SK-N-SH (cell line): ENCODE results near the gene TTC31. TPM values are rescaled to one million over a fixed set of nuclear protein-coding genes. Genes with fewer than 3 reads are reported as not detected.

Experiments used
- CTCF ChIA-PET: fragments of 300-600, 350-600 bp; formaldehyde crosslinking; extraction: SDS; loops from one replicate; lab custom pipeline; 2021; lab: Yijun Ruan, JAX
- POLR2A ChIA-PET: fragments of 350-600 bp; sonication (Branson Sonifier 250); formaldehyde crosslinking; extraction: SDS; loops from one replicate; lab custom pipeline; 2020; ENCODE audit warnings: antibody characterized with exemption, inconsistent platforms; lab: Yijun Ruan, JAX
- DNase-seq: peaks from one replicate; pipeline ENCODE4 v3.0.0; 2012
- H2AFZ ChIP-seq: fragments of 200-600 bp; sonication (generic); 2 replicates; pipeline ENCODE4 v1.8.1; 2016; ENCODE audit warnings: antibody characterized with exemption, mild to moderate bottlenecking, low read depth
- H3F3A ChIP-seq: fragments of 200-600 bp; sonication (generic); replicated peaks from 2 replicates; pipeline ENCODE3; 2016; ENCODE audit warnings: antibody characterized with exemption, mild to moderate bottlenecking; ENCODE audit not compliant: insufficient read depth
- H3K27ac ChIP-seq, 2 experiments: fragments of 200-500 bp in 1 of 2; fragments of 200-600 bp in 1 of 2; sonication (Bioruptor generic) in 1 of 2; sonication (generic), shearing (Covaris generic) in 1 of 2; 2 replicates each; pipeline versions ENCODE4 v1.5.1 to v1.6.1; 2014 to 2016; ENCODE audit warnings: low read depth in 2 of 2, inconsistent platforms in 1 of 2, low read length in 1 of 2, mild to moderate bottlenecking in 1 of 2, mixed read lengths in 1 of 2
- H3K27me3 ChIP-seq: fragments of 200-600 bp; sonication (generic), shearing (Covaris generic); 2 replicates; pipeline ENCODE4 v1.6.1; 2016; ENCODE audit warnings: mixed run types; ENCODE audit not compliant: insufficient read depth
- H3K36me3 ChIP-seq, 2 experiments: fragments of 200-500 bp in 1 of 2; fragments of 200-600 bp in 1 of 2; sonication (Bioruptor generic) in 1 of 2; sonication (generic) in 1 of 2; replicated peaks in 1 of 2; 2 replicates each; pipeline versions ENCODE3 to v1.5.1; 2014 to 2016; ENCODE audit warnings: low read length in 1 of 2, mild to moderate bottlenecking in 1 of 2; ENCODE audit not compliant: insufficient read depth in 2 of 2, control insufficient read depth in 1 of 2
- H3K4me1 ChIP-seq, 2 experiments: fragments of 200-500 bp in 1 of 2; fragments of 200-600 bp in 1 of 2; sonication (Bioruptor generic) in 1 of 2; sonication (generic), shearing (Covaris generic) in 1 of 2; 2 replicates each; pipeline versions ENCODE4 v1.5.1 to v1.6.1; 2014 to 2016; ENCODE audit warnings: low read depth in 1 of 2, low read length in 1 of 2, mixed run types in 1 of 2; ENCODE audit not compliant: insufficient read depth in 2 of 2, control insufficient read depth in 1 of 2
- H3K4me2 ChIP-seq: fragments of 200-600 bp; sonication (generic), shearing (Covaris generic); 2 replicates; pipeline ENCODE4 v1.6.1; 2017; ENCODE audit warnings: mixed run types
- H3K4me3 ChIP-seq, 2 experiments: fragments of 200-500 bp in 1 of 2; fragments of 200-600 bp in 1 of 2; sonication (Bioruptor generic) in 1 of 2; sonication (generic), shearing (Covaris generic) in 1 of 2; 2 replicates each; pipeline versions ENCODE4 v1.5.1 to v1.8.1; 2014 to 2016; ENCODE audit warnings: low read depth in 2 of 2, inconsistent platforms in 1 of 2, low read length in 1 of 2, mild to moderate bottlenecking in 1 of 2, mixed read lengths in 1 of 2, moderate library complexity in 1 of 2
- H3K79me2 ChIP-seq: fragments of 200-600 bp; sonication (generic); 2 replicates; pipeline ENCODE4 v1.8.1; 2017; ENCODE audit warnings: mild to moderate bottlenecking; ENCODE audit not compliant: insufficient read depth
- H3K9ac ChIP-seq: fragments of 200-600 bp; sonication (generic); 2 replicates; pipeline ENCODE4 v1.6.1; 2017; ENCODE audit warnings: mixed run types
- H3K9me2 ChIP-seq: fragments of 200-600 bp; sonication (generic); 2 replicates; pipeline ENCODE4 v1.6.1; 2017; ENCODE audit warnings: mixed run types
- H3K9me3 ChIP-seq: fragments of 200-600 bp; sonication (generic); 2 replicates; pipeline ENCODE4 v1.6.1; 2017; ENCODE audit warnings: mixed run types, mild to moderate bottlenecking, moderate library complexity
- H4K20me1 ChIP-seq: fragments of 200-600 bp; sonication (generic); 2 replicates; pipeline ENCODE4 v1.6.1; 2017; ENCODE audit warnings: mild to moderate bottlenecking, mixed run types; ENCODE audit not compliant: insufficient read depth
- CTCF ChIP-seq: fragments of 200-600 bp; sonication (generic); IDR thresholded peaks from 2 replicates; pipeline ENCODE4 v1.6.1; 2017; ENCODE audit warnings: antibody characterized with exemption, mild to moderate bottlenecking, moderate library complexity
- ELF1 ChIP-seq: IDR thresholded peaks from 2 replicates; pipeline ENCODE4 v1.4.0; 2012
- EP300 ChIP-seq, 2 experiments: IDR thresholded peaks; 2 replicates each; pipeline versions ENCODE4 v1.4.0 to v1.6.1; 2012; ENCODE audit warnings: borderline replicate concordance in 1 of 2, low read depth in 1 of 2, low read length in 1 of 2
- IRF3 ChIP-seq: fragments of 150-350 bp; IDR thresholded peaks from 2 replicates; pipeline ENCODE4 v1.6.1; 2016; ENCODE audit warnings: mild to moderate bottlenecking, low read depth, low read length
- MAX ChIP-seq: IDR thresholded peaks from 2 replicates; pipeline ENCODE4 v1.4.0; 2012; ENCODE audit warnings: low read depth
- MXI1 ChIP-seq: IDR thresholded peaks from 2 replicates; pipeline ENCODE4 v1.6.1; 2012; ENCODE audit warnings: mild to moderate bottlenecking, low read depth, low read length, improper control_type of control experiment
- NFIC ChIP-seq: IDR thresholded peaks from 2 replicates; pipeline ENCODE4 v1.4.0; 2012; ENCODE audit warnings: borderline replicate concordance
- RXRA ChIP-seq: IDR thresholded peaks from 2 replicates; pipeline ENCODE4 v1.4.0; 2012; ENCODE audit warnings: low read depth, mild to moderate bottlenecking, borderline replicate concordance
- SIN3A ChIP-seq: IDR thresholded peaks from 2 replicates; pipeline ENCODE4 v1.6.1; 2012; ENCODE audit warnings: low read depth, mild to moderate bottlenecking, low read length, moderate library complexity, borderline replicate concordance
- WGBS: methylation state at CpG from one replicate; pipeline ENCODE4 v1.1.6; 2017; ENCODE audit warnings: low lambda C conversion rate; 5-methylcytosine and 5-hydroxymethylcytosine counted together
- polyA plus RNA-seq, 3 experiments: library from polyadenylated mRNA; depleted of rRNA; stranded (reverse); fragments of >200 nt; gene quantifications; 2 replicates each; pipeline ENCODE4 v1.2.3, GENCODE V29; 2012
- TF ChIP-seq, protein P1 (sequence below): fragments of 150-350 bp; IDR thresholded peaks from 2 replicates; pipeline ENCODE4 v1.6.1; 2017; ENCODE audit warnings: antibody characterized with exemption, low read length, low read depth, borderline replicate concordance
- TF ChIP-seq, protein P2 (sequence below): IDR thresholded peaks from 2 replicates; pipeline ENCODE4 v1.4.0; 2012; ENCODE audit warnings: low read depth, borderline replicate concordance

Gene TTC31
- polyA plus RNA-seq, 1 of the 3 experiments (the other 2 are of a cell fraction) = 27.9 TPM

GRCh38 chr2:74542978-74543377 is 60.1 kb downstream of the TTC31 start:
- no peaks in the 10 kb centered on the region for H3K9me3 ChIP-seq
- H3K4me2 ChIP-seq = no peak overlapping the region
- no peak for DNase-seq
- peaks cover 3% of the 10 kb centered on the region in 2 experiments for H3K36me3 ChIP-seq
- peaks cover 7% of the 10 kb centered on the region for H3F3A ChIP-seq
- H4K20me1 ChIP-seq = no peaks in the 10 kb centered on the region
- no peak overlapping the region for H3K4me3 ChIP-seq
- ChIA-PET POLR2A (no interaction called here), CTCF (interaction anchor here (1.3 to 5.6 kb wide), 2 partner anchors 10 to 41 kb away, joined by 3 to 26 read pairs; no protein-coding TSS in a partner anchor)
- no peaks in the 10 kb centered on the region for H3K9me2 ChIP-seq
- 95% methylated on average over 1 of the region's 1 CpG for WGBS
- no peaks in the 10 kb centered on the region for H3K27me3 ChIP-seq
- no peak overlapping the region for H3K27ac ChIP-seq
- TF ChIP-seq ELF1 (no peak), CTCF (no peak), SIN3A (no peak), EP300 (IDR thresholded peaks at IDR 0.05; ENCODE audit: borderline replicate concordance in 1 of 2, low read depth in 1 of 2, low read length in 1 of 2) (no peak), MXI1 (no peak), NFIC (no peak), RXRA (no peak), MAX (no peak), IRF3 (no peak)
- TF ChIP-seq, protein P1, sequence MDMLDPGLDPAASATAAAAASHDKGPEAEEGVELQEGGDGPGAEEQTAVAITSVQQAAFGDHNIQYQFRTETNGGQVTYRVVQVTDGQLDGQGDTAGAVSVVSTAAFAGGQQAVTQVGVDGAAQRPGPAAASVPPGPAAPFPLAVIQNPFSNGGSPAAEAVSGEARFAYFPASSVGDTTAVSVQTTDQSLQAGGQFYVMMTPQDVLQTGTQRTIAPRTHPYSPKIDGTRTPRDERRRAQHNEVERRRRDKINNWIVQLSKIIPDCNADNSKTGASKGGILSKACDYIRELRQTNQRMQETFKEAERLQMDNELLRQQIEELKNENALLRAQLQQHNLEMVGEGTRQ = no peak
- TF ChIP-seq, protein P2, sequence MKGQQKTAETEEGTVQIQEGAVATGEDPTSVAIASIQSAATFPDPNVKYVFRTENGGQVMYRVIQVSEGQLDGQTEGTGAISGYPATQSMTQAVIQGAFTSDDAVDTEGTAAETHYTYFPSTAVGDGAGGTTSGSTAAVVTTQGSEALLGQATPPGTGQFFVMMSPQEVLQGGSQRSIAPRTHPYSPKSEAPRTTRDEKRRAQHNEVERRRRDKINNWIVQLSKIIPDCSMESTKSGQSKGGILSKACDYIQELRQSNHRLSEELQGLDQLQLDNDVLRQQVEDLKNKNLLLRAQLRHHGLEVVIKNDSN = no peak
- no peaks in the 10 kb centered on the region for H3K4me1 ChIP-seq
- H3K79me2 ChIP-seq = no peaks in the 10 kb centered on the region
- no peak overlapping the region for H2AFZ ChIP-seq
- no peak overlapping the region for H3K9ac ChIP-seq

Other genes with a start within 250 kb of the TTC31 start
- gene SLC4A5, start 139.7 kb upstream of the TTC31 start, polyA plus RNA-seq (2012; rRNA removed) = 0.25 and 1.1 TPM in 2 replicates
- gene DCTN1, start 102.8 kb upstream of the TTC31 start, polyA plus RNA-seq (2012; rRNA removed) = 88.9 and 91.1 TPM in 2 replicates
- 1.2 and 2.5 TPM in 2 replicates for gene C2orf81, start 61.5 kb upstream of the TTC31 start, polyA plus RNA-seq (2012; rRNA removed)
- 50.7 and 61.6 TPM in 2 replicates for gene WDR54, start 61.4 kb upstream of the TTC31 start, polyA plus RNA-seq (2012; rRNA removed)
- 22.6 and 23.4 TPM in 2 replicates for gene RTKN, start 41.1 kb upstream of the TTC31 start, polyA plus RNA-seq (2012; rRNA removed)
- 41.7 and 48.4 TPM in 2 replicates for gene INO80B, start 28.0 kb upstream of the TTC31 start, polyA plus RNA-seq (2012; rRNA removed)
- gene WBP1, start 24.6 kb upstream of the TTC31 start, polyA plus RNA-seq (2012; rRNA removed) = 184 and 193 TPM in 2 replicates
- 69.3 and 69.4 TPM in 2 replicates for gene MOGS, start 17.7 kb upstream of the TTC31 start, polyA plus RNA-seq (2012; rRNA removed)
- gene MRPL53, start 10.4 kb upstream of the TTC31 start, polyA plus RNA-seq (2012; rRNA removed) = 60.6 and 95.0 TPM in 2 replicates
- gene CCDC142, start 83 bp upstream of the TTC31 start, polyA plus RNA-seq (2012; rRNA removed) = 8.7 and 13.1 TPM in 2 replicates
- gene LBX2, start 16.5 kb downstream of the TTC31 start, polyA plus RNA-seq (2012; rRNA removed) = 0.03 TPM in 1 of 2 replicates, not detected in the other
- gene PCGF1, start 24.6 kb downstream of the TTC31 start, polyA plus RNA-seq (2012; rRNA removed) = 44.9 and 46.4 TPM in 2 replicates
- 24.5 and 25.6 TPM in 2 replicates for gene TLX2, start 31.4 kb downstream of the TTC31 start, polyA plus RNA-seq (2012; rRNA removed)
- gene DQX1, start 43.1 kb downstream of the TTC31 start, polyA plus RNA-seq (2012; rRNA removed) = 1.6 and 1.8 TPM in 2 replicates
- 118 and 151 TPM in 2 replicates for gene AUP1, start 46.6 kb downstream of the TTC31 start, polyA plus RNA-seq (2012; rRNA removed)
- 55.7 and 60.4 TPM in 2 replicates for gene HTRA2, start 46.9 kb downstream of the TTC31 start, polyA plus RNA-seq (2012; rRNA removed)
- gene LOXL3, start 70.9 kb downstream of the TTC31 start, polyA plus RNA-seq (2012; rRNA removed) = 47.9 and 59.3 TPM in 2 replicates
- gene DOK1, start 71.6 kb downstream of the TTC31 start, polyA plus RNA-seq (2012; rRNA removed) = 25.3 and 28.1 TPM in 2 replicates
- 0.02 and 0.03 TPM in 2 replicates for gene M1AP, start 165.2 kb downstream of the TTC31 start, polyA plus RNA-seq (2012; rRNA removed)
- 17.3 and 19.1 TPM in 2 replicates for gene SEMA4F, start 171.2 kb downstream of the TTC31 start, polyA plus RNA-seq (2012; rRNA removed)